ENCODE data around the gene YRDC.
A peak's percentile ranks its signal among the peaks of the same experiment; 100 is the strongest.

YRDC gene

DNA sequence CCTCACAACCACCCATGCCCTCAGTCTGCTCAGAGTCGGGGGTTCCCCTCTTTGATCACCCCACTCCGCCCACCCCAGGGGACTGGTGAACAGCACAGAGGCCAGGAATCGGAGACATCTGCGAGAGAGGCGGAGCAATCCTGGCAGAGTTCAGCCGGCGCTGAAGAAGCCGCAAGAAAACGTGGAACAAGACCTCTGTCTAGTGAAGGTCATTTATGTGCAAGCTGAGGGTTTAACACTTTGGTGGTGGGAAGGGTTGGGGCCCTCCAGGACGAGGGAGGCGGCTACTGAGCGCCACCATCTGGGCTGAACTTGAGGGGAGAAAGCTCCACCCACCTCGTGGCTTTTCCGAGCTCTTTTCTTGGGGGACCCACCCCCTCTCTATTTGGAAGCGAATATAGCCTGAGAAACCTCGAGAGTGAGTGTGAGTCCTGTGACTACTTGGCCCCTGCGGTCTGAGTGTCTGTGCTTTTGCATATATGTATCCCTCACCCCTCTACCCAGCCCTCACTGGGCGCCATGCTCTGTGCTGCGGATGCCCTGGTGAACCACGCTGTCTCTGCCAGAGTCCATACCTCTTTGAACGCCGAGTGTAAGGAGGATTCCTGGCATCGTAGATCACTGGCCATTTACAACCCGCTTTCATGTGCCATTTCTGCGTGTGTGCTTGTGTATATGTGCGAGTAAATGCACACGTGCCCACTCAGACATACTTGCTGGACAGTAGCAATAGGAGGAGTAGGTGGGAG lies 41.9 kb downstream of the YRDC start:
- DNase-seq = no peak

DNA sequence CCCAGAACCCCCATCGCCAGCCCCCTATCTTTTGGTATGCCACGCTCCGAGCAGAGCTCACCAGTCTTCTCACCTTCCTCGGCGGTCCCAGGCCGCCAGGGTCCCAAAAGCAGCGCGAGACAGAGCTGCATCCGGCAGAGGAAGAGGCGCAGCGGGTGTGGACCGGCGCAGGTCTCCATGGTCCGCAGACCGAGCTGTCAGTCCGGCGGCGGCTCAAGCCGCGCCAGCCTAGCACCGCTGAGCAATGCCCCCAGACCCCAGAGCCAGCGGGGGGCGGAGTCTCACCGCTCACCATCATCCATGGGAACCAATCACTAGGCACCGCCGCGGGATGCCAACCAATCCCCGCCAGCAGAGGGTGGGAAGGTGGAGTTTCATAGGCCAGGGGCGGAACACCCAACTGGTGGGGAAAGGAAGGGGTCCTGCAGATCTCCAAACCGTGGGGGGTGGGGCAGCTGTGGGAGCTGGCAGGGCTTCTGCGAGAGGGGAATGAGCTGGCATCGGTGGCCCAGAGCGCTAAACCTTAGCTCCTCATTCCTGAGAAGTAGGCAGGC lies 43.0 kb downstream of the YRDC start, which contains the start of gene EPHA10:
Gene EPHA10, minus strand, starts transcription at position 233 of the 554 bp plus-strand sequence. Its CDS starts 54 bp downstream, at position 179.
- no peak for DNase-seq

DNA sequence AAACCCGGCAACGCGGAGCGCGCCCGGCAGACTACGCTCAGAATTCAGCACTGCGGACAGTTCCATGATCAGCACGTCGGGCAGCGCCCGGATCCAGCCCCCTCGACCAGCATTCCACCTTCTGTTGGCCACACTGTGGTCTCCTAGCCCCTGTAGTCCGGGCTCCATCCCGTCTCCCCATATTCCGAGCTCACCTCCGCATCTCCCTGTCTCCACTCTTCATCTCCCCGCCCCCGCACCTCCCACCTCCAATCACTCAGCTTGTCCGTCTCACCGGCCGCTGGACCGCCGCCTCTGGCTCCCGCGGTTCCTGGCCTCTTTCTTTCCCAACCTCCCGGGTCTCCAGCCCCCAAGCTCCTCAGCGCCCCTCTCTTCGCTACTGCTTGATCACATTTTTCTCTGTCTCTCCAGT lies 43.6 kb downstream of the YRDC start:
- peak; percentile 18 for DNase-seq

GRCh38 chr1:37763791-37764413 lies 44.1 kb downstream of the YRDC start:
- no peak for DNase-seq

- DNase-seq = no peak
These were observed 45.5 kb downstream of the YRDC start for GRCh38 chr1:37762516-37762915.

DNA sequence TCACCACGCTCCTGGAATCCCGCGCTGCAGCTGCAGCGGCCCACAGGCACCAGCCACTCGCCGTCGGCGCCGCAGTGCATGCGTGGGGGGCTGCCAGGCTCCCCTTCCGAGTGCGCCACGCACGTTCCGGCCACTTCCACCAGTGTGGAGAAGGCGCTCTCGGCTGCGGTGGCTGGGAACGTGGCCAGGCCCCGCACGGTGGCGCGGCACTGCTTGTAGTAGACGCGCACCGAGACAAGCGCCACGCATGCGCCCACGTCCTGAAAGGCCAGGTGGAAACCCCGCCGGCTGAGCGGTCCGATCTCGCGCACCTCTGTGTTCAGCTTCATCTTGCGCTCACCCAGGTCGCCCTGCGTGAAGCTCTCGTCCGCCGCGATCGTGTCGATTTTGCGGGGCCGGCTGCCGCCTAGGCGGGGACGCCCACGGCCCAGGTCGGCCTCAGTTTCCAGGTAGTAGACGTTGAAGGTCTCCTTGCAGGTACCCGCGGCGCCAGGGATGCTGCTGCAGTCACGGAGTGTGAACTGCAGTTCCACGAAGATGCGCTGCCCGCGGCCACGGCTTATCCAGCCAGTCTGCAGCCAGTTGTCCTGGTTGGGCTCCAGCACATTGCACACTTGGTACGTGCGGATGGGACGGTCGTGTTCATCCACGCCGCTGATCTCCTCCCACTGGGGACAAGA lies 46.5 kb downstream of the YRDC start:
- no peak for DNase-seq

- no peak for DNase-seq
These were observed 48.6 kb downstream of the YRDC start for GRCh38 chr1:37759451-37759850.

- DNase-seq = no peak
These were observed 52.0 kb downstream of the YRDC start for GRCh38 chr1:37755951-37756560.

- DNase-seq = no peak
These were observed 52.7 kb downstream of the YRDC start for GRCh38 chr1:37755290-37755689.

DNA sequence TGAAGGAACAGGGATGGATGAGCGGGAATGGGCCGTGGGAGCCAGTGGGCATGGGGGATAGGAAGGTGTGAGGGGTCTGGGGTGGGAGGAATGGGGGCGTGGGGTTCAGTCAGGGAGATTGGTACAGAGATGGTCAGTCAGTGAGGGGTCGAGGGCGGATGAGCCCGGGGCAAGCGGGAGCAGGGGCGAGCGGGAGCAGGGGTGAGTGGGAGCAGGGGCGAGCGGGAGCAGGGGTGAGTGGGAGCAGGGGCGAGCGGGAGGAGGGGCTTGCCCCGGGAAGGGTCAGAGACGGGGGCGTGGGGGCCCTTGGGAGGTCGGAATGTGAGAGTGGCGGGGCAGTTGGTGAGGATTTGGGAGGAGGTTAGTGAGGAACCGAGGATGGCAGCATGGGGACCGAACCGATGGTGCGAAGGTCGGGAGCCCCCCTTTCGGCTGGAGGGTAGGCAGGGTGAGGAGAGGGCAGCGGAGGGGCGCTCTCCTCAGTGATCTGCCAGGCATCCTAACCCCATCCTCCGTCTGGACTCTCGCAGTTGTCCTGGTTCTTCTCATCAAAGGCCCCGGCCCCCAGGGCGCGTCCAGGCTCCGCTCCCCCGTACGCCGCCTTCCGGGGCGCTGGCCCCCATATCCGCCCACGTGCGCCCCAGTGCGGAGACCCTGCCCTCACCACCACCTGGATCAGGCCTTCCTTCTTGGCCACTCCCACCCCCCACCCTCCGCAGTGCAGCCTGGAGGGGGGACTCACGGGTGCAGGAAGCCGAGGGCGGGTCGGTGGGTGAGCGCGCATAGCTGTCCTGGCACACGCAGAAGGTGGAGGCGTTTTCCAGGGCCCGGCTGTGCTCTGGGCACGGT lies 54.3 kb downstream of the YRDC start:
- DNase-seq = no peak

Data from activated CD4-positive, alpha-beta T cell treated with anti-CD3 and anti-CD28 coated beads, Interleukin-2, amount 50 U/mL, for 1 hour (primary cell).